HEK293T (cell line): ENCODE measurements around the gene CDH5.

ENCODE experiments used
- CTCF ChIA-PET: fragments of 350-600 bp; formaldehyde crosslinking; extraction: SDS; loops from one replicate; lab custom pipeline; 2021; ENCODE audit warnings: antibody characterized with exemption, inconsistent platforms; lab: Yijun Ruan, JAX
- POLR2A ChIA-PET: fragments of 350-600 bp; formaldehyde crosslinking; extraction: SDS; loops from one replicate; lab custom pipeline; 2020; ENCODE audit warnings: antibody characterized with exemption, inconsistent platforms; lab: Yijun Ruan, JAX
- DNase-seq: peaks from one replicate; pipeline ENCODE4 v3.0.0; 2012; ENCODE audit warnings: mixed read lengths; ENCODE audit errors: extremely low spot score
- ARNT ChIP-seq: fragments of 450-650 bp; IDR thresholded peaks from 2 replicates; pipeline ENCODE4 v1.6.1; 2017; ENCODE audit warnings: mild to moderate bottlenecking
- BHLHE40 ChIP-seq: fragments of 450-650 bp; IDR thresholded peaks from 2 replicates; pipeline ENCODE4 v1.6.1; 2016; ENCODE audit warnings: mild to moderate bottlenecking, moderate library complexity, borderline replicate concordance
- CTBP1 ChIP-seq: fragments of 450-650 bp; IDR thresholded peaks from 2 replicates; pipeline ENCODE4 v1.6.1; 2016; ENCODE audit warnings: borderline replicate concordance
- ELF4 ChIP-seq: fragments of 450-650 bp; IDR thresholded peaks from 2 replicates; pipeline ENCODE4 v1.6.1; 2017; ENCODE audit warnings: antibody characterized with exemption
- FOXA1 ChIP-seq: fragments of 450-650 bp; IDR thresholded peaks from 2 replicates; pipeline ENCODE4 v1.6.1; 2016; ENCODE audit warnings: mild to moderate bottlenecking
- FOXK2 ChIP-seq: fragments of 450-650 bp; IDR thresholded peaks from 2 replicates; pipeline ENCODE4 v1.6.1; 2016; ENCODE audit warnings: mild to moderate bottlenecking
- FOXM1 ChIP-seq: fragments of 450-650 bp; IDR thresholded peaks from 2 replicates; pipeline ENCODE4 v1.6.1; 2017; ENCODE audit warnings: mild to moderate bottlenecking, borderline replicate concordance
- HDGF ChIP-seq: fragments of 450-650 bp; IDR thresholded peaks from 2 replicates; pipeline ENCODE4 v1.6.1; 2017; ENCODE audit warnings: antibody characterized with exemption, borderline replicate concordance
- L3MBTL2 ChIP-seq: fragments of 450-650 bp; conservative IDR thresholded peaks from 2 replicates; pipeline ENCODE4 v1.6.1; 2016; ENCODE audit warnings: mild to moderate bottlenecking
- LEF1 ChIP-seq: fragments of 450-650 bp; IDR thresholded peaks from 2 replicates; pipeline ENCODE4 v1.6.1; 2017; ENCODE audit warnings: mild to moderate bottlenecking, borderline replicate concordance
- NFRKB ChIP-seq: fragments of 450-650 bp; IDR thresholded peaks from 2 replicates; pipeline ENCODE4 v1.6.1; 2016; ENCODE audit warnings: mild to moderate bottlenecking, moderate library complexity
- SP1 ChIP-seq: fragments of 450-650 bp; IDR thresholded peaks from 2 replicates; pipeline ENCODE4 v1.6.1; 2017
- SUZ12 ChIP-seq: fragments of 450-650 bp; IDR thresholded peaks from 2 replicates; pipeline ENCODE4 v1.6.1; 2016; ENCODE audit warnings: mild to moderate bottlenecking
- TARDBP ChIP-seq: fragments of 450-650 bp; IDR thresholded peaks from 2 replicates; pipeline ENCODE4 v1.6.1; 2016
- ZNF384 ChIP-seq: fragments of 450-650 bp; IDR thresholded peaks from 2 replicates; pipeline ENCODE4 v1.6.1; 2016
- TF ChIP-seq, protein P1 (sequence below): fragments of 450-650 bp; IDR thresholded peaks from 2 replicates; pipeline ENCODE4 v1.6.1; 2016

CDH5 gene

DNA sequence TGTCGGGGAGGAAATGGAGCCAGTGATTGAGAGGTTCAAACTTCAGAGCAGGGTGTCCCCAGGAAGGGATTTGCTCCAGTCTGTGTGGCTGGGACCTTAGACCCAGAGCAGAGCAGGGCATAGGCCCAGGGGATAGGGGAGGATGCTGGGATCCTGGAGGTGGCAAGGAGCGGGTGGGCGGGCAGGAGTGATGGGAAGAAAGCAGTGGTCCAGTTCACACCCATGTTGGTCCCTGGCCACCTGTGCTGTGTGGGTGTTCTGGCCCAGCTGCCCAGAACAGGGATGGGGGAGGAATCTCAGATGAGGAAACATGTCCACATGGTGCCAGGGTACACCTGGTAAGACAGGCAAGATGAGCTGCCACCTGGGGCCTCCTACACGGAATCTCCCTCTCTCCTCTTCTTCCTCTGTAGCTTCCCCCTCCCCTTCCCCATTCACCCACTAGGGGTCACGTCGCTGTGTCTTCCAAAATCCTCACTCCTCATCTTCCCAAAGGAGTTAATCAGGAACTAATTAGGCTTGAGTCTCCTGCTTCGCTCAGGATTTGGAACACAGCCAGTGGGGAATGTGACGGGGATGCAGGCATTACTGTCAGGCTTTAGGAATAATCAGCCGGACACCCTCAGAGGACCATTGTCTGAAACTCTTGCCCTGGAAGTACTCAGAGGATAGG lies 62.9 kb downstream of the CDH5 start:
- no peak for DNase-seq
- POLR2A ChIA-PET: no interaction called here
- CTCF ChIA-PET: no interaction called here
- TF ChIP-seq, protein P1, sequence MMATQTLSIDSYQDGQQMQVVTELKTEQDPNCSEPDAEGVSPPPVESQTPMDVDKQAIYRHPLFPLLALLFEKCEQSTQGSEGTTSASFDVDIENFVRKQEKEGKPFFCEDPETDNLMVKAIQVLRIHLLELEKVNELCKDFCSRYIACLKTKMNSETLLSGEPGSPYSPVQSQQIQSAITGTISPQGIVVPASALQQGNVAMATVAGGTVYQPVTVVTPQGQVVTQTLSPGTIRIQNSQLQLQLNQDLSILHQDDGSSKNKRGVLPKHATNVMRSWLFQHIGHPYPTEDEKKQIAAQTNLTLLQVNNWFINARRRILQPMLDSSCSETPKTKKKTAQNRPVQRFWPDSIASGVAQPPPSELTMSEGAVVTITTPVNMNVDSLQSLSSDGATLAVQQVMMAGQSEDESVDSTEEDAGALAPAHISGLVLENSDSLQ: no peak
- TF ChIP-seq BHLHE40 (no peak), SUZ12 (no peak), FOXK2 (no peak), FOXA1 (no peak), ZNF384 (no peak), SP1 (no peak)

DNA sequence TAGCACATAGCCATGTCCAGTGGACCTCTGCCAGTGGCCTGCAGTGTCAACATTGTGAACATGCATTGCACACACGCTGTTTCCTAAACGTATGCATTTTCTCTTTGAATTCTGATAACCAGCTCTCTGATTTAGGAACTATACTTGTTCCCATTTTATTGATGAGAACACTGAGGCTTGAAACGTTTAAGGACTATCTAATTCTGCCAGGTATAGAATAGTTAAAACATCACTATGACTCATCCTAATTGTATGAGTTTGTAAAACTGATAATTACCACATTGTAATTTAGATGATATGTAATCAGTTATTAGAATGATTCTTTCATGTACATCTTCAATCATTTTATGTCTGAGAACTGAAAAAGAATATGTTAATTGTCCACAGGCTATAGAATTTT lies 63.7 kb downstream of the CDH5 start:
- CTCF ChIA-PET: no interaction called here
- TF ChIP-seq SP1 (no peak), L3MBTL2 (no peak), HDGF (no peak), TARDBP (no peak), NFRKB (no peak), BHLHE40 (no peak), ELF4 (no peak), SUZ12 (no peak), FOXA1 (no peak), LEF1 (no peak), ZNF384 (no peak), ARNT (no peak), FOXM1 (no peak), CTBP1 (no peak), FOXK2 (no peak)
- TF ChIP-seq, protein P1: no peak
- no peak for DNase-seq
- POLR2A ChIA-PET: no interaction called here

DNA sequence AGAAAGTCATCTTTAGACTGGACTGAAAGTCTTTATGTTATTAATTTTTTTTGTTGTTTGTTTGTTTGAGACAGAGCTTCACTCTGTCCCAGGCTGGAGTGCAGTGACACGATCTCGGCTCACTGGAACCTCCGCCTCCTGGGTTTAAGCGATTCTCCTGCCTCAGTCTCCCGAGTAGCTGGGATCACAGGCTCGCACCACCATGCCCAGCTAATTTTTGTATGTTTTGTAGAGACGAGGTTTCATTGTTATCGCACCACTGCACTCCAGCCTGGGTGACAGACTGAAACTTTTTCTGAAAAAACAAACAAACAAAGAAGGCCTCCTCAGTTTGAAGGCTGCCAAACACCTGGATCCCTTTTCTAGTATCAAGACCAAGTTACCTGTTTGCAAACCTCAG lies 65.3 kb downstream of the CDH5 start:
- ChIA-PET POLR2A (no interaction called here), CTCF (interaction anchor here (0.9 kb wide), 1 partner anchor 89 kb away, joined by 3 read pairs; no protein-coding TSS in a partner anchor)
- DNase-seq: no peak
- TF ChIP-seq NFRKB (no peak), LEF1 (no peak), SUZ12 (no peak), ZNF384 (no peak), ELF4 (no peak), FOXM1 (no peak), BHLHE40 (no peak)

DNA sequence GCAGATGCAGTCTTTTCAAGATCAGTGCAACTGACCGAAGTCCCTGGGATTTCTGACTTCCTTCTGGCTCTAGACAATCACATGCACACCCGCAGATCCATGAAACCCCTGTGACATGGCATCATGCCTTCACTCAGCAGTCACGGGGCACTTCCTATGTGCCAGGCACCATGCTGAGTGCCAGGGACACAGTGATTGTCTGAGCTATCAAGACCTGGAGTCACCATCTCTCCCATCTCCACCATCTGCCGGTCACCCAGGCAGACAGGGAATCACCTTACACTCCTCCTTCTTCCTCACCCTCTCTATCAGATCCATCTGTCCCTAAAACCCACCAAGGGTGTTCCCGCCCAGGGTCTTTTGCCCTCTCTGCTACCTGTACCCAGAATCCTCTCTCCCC lies 65.9 kb downstream of the CDH5 start:
- ChIA-PET CTCF (interaction anchor here (0.9 kb wide), 1 partner anchor 90 kb away, joined by 3 read pairs; no protein-coding TSS in a partner anchor), POLR2A (no interaction called here)
- DNase-seq: no peak
- no peak for TF ChIP-seq CTBP1
- no peak for TF ChIP-seq FOXK2
- no peak for TF ChIP-seq LEF1
- no peak for TF ChIP-seq NFRKB
- TF ChIP-seq FOXM1: no peak
- TF ChIP-seq L3MBTL2: no peak
- no peak for TF ChIP-seq SP1
- TF ChIP-seq, protein P1: no peak
- no peak for TF ChIP-seq BHLHE40
- no peak for TF ChIP-seq ZNF384
- no peak for TF ChIP-seq TARDBP
- TF ChIP-seq FOXA1: no peak
- TF ChIP-seq ELF4: no peak
- TF ChIP-seq ARNT: no peak
- TF ChIP-seq HDGF: no peak

DNA sequence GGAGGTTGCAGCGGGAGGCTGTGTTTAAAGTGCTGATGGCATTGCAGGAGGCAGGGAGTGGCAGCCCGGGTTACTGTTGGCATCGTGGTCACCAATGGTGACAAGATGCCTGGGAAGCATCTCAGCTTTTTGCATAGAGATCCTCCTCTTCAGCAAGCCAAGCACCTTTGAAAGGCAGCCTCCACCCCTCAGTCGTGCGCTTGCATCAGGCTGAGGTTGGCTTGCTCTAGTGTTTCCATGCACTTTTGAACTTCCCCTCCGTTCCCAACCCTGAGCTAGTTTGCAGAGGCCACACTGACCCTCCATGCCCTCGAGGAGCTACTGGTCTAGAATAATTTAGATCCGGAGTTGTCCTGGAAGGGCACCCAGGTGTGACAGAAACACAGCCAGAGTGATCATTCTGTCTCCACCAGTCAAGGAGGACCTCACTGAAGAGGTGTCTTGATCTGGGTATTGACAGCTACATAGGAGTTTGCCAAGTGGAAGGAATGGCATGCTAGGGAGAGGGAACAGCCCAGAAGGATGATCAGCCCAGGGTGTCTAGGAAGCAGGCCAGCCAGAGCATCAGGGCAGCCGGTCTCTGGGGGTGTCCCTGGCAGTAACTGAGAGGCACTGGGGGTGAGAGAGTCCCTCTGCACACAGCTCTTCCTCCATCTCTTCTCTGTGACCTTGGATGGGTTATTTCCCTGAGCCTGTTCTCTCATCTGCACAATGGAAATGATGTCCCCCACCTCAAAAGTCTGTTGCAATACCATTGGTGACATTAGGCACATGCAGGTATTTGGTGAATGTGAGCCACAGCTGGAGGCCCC lies 68.3 kb downstream of the CDH5 start:
- TF ChIP-seq FOXA1 (no peak), L3MBTL2 (no peak), ELF4 (no peak), FOXM1 (no peak), FOXK2 (no peak), BHLHE40 (no peak), LEF1 (no peak), NFRKB (no peak), CTBP1 (no peak), ZNF384 (no peak), HDGF (no peak), TARDBP (no peak), SP1 (no peak), ARNT (no peak), SUZ12 (no peak)
- TF ChIP-seq, protein P1: no peak
- DNase-seq: no peak
- POLR2A ChIA-PET: interaction anchor here (1.5 kb wide), 1 partner anchor 25 kb away, joined by 3 read pairs; no protein-coding TSS in a partner anchor
- CTCF ChIA-PET: interaction anchor here (1.0 kb wide), 1 partner anchor 9 kb away, joined by 3 read pairs; no protein-coding TSS in a partner anchor
